Measurements from ENCODE around the gene BRI3BP.

The BRI3BP gene

GRCh38 chr12:124968656-124969055 lies 24.8 kb upstream of the BRI3BP start:
- Mint-ChIP-seq H3K4me1 (no peaks in the 10 kb centered on the region), H3K27me3 (ENCODE audit: low read depth) (no peaks in the 10 kb centered on the region), H3K4me3 (no peak overlapping the region), H3K36me3 (ENCODE audit: low read depth) (peaks cover 15% of the 10 kb centered on the region), H3K27ac (no peak overlapping the region), H3K9me3 (no peaks in the 10 kb centered on the region)
- TF ChIP-seq, protein P1, sequence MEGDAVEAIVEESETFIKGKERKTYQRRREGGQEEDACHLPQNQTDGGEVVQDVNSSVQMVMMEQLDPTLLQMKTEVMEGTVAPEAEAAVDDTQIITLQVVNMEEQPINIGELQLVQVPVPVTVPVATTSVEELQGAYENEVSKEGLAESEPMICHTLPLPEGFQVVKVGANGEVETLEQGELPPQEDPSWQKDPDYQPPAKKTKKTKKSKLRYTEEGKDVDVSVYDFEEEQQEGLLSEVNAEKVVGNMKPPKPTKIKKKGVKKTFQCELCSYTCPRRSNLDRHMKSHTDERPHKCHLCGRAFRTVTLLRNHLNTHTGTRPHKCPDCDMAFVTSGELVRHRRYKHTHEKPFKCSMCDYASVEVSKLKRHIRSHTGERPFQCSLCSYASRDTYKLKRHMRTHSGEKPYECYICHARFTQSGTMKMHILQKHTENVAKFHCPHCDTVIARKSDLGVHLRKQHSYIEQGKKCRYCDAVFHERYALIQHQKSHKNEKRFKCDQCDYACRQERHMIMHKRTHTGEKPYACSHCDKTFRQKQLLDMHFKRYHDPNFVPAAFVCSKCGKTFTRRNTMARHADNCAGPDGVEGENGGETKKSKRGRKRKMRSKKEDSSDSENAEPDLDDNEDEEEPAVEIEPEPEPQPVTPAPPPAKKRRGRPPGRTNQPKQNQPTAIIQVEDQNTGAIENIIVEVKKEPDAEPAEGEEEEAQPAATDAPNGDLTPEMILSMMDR (IDR thresholded peaks at IDR 0.05; ENCODE audit: unreplicated experiment in 3 of 3): no peak

DNA sequence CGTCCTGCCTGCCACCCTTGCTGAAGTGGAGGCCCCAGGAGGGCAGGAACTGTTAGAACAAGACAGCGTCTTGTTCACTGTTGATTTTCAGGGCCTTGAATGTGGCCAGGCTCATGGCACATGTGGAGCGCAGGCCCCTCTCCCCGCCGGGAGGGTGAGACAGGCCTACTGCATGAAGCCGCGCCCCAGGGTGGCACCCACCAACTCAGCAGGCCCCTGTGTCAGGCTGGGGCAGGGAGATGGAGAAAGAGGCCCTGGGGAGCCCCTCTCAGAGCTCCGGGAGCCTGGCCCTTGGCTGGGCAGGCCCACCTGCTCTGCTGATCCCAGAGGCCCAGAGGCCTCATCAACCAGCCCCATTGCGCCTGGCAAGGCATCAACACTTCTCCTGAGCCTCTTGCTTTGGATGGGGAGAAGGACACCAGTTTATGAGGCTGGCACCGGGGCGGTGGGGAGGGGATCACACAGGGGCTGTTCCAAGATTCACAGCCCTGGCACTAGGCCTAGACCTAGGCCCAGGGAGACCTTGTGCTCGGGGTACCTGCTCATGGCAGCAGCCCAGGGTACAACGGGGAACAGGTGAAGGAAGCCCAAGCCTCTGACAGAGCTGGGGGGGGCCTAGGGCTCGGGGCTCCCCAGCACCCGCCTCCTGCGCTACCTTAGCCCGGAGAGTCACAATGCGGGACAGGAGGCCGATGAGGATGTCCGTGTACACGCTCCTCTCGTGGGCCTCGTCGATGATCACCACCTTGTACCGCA lies 22.6 kb upstream of the BRI3BP start:
- Mint-ChIP-seq H3K4me3 (no peak overlapping the region), H3K27me3 (ENCODE audit: low read depth) (no peaks in the 10 kb centered on the region), H3K9me3 (no peaks in the 10 kb centered on the region), H3K27ac (no peak overlapping the region), H3K36me3 (ENCODE audit: low read depth) (peaks cover 14% of the 10 kb centered on the region), H3K4me1 (no peaks in the 10 kb centered on the region)
- TF ChIP-seq, protein P1 (IDR thresholded peaks at IDR 0.05; ENCODE audit: unreplicated experiment in 3 of 3): no peak

DNA sequence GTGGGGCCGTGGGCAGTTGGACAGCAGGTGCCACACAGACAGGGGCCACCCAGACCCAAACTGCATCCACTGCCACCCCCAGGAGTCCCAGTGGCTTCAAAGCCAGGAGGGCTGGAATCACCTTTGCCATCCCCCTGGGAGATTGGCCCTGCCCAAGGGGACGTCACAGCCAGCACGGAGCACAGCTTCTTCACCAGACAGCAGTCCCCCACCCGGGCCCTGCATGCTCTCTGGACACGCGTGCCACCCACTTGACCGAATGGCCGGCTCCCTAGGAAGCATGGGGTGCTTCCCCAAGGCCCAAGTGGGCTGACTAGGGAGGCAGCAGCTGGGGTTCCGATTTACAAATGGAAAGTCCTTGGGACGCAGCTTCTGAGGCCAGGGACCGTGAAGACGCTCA lies 21.8 kb upstream of the BRI3BP start:
- H3K4me1 Mint-ChIP-seq: no peaks in the 10 kb centered on the region
- no peaks in the 10 kb centered on the region for H3K27me3 Mint-ChIP-seq (ENCODE audit: low read depth)
- H3K36me3 Mint-ChIP-seq (ENCODE audit: low read depth): peaks cover 13% of the 10 kb centered on the region
- TF ChIP-seq, protein P1 (IDR thresholded peaks at IDR 0.05; ENCODE audit: unreplicated experiment in 3 of 3): no peak
- H3K27ac Mint-ChIP-seq: no peak overlapping the region
- H3K4me3 Mint-ChIP-seq: no peak overlapping the region
- H3K9me3 Mint-ChIP-seq: no peaks in the 10 kb centered on the region

- no peak overlapping the region for H3K27ac Mint-ChIP-seq
- H3K9me3 Mint-ChIP-seq: no peaks in the 10 kb centered on the region
- no peak overlapping the region for H3K4me3 Mint-ChIP-seq
- H3K36me3 Mint-ChIP-seq (ENCODE audit: low read depth): peaks cover 12% of the 10 kb centered on the region
- no peaks in the 10 kb centered on the region for H3K27me3 Mint-ChIP-seq (ENCODE audit: low read depth)
- TF ChIP-seq, protein P1 (IDR thresholded peaks at IDR 0.05; ENCODE audit: unreplicated experiment in 3 of 3): no peak
- no peaks in the 10 kb centered on the region for H3K4me1 Mint-ChIP-seq
These were observed 21.2 kb upstream of the BRI3BP start for GRCh38 chr12:124972211-124972610.

GRCh38 chr12:124975276-124975675 lies 18.2 kb upstream of the BRI3BP start:
- Mint-ChIP-seq H3K4me1 (no peaks in the 10 kb centered on the region), H3K27me3 (ENCODE audit: low read depth) (no peaks in the 10 kb centered on the region), H3K27ac (no peak overlapping the region), H3K9me3 (no peaks in the 10 kb centered on the region), H3K36me3 (ENCODE audit: low read depth) (peaks cover 24% of the 10 kb centered on the region), H3K4me3 (no peak overlapping the region)
- TF ChIP-seq, protein P1 (IDR thresholded peaks at IDR 0.05; ENCODE audit: unreplicated experiment in 3 of 3): no peak

DNA sequence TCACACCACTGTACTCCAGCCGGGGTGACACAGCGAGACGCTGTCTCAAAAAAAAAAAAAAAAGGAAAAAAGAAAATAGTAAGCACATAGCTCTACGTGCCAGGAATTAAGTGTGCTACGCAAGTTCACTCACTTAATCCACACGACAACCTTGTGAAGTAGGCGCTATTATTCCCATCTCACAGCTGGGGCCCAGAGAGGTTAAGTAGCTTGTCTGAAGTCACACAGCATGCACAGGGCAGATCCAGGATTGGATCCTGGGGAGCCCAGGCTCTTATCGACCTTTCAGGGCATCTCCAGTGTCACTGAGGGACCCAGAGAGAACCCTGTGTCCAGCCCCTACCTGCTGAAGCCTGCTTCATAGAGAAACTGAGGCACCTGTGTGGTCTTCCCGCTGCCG lies 16.4 kb upstream of the BRI3BP start:
- Mint-ChIP-seq H3K4me1 (no peaks in the 10 kb centered on the region), H3K27ac (no peak overlapping the region), H3K27me3 (ENCODE audit: low read depth) (no peaks in the 10 kb centered on the region), H3K9me3 (no peaks in the 10 kb centered on the region), H3K36me3 (ENCODE audit: low read depth) (peaks cover 30% of the 10 kb centered on the region), H3K4me3 (no peak overlapping the region)
- TF ChIP-seq, protein P1 (IDR thresholded peaks at IDR 0.05; ENCODE audit: unreplicated experiment in 3 of 3): no peak
